Measurements from ENCODE around the gene FAM229B.

DNA sequence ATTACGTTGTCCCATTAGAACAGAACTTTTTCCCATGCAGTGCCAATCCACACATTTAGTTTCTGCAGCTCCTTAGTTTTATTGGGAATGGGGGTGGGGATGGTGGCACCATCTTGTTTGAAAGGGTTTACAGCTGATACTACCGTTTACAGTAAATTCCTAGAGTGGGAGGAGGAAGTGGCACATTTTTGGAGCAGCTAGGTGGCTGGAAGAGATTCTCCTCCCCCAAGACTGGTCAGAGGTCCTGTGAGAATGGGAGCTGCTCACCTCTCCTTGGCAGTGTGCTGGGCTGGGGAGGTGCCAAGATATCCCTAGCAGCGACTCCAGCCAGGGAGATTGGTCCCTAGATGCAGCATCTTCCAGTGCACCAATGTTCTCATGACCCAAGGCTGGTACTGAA lies 45.9 kb upstream of the FAM229B start:
- TF ChIP-seq EZH2 (IDR thresholded peaks at IDR 0.05; ENCODE audit: borderline replicate concordance, low read depth, low read length, severe bottlenecking) (no peak), CTCF (IDR thresholded peaks at IDR 0.05; ENCODE audit: borderline replicate concordance, extremely low read depth, low read length, poor library complexity, severe bottlenecking) (no peak)

Measured in DND-41 (cell line).